ENCODE results near the gene STAT5A.

The STAT5A gene

GRCh38 chr17:42271006-42271778, 17.1 kb upstream of the STAT5A start:
- no peak for DNase-seq (ENCODE audit: low spot score)
- TF ChIP-seq CTCF (IDR thresholded peaks at IDR 0.05; ENCODE audit: extremely low read depth, missing control alignments), result no peak

- TF ChIP-seq CTCF (IDR thresholded peaks at IDR 0.05; ENCODE audit: extremely low read depth, missing control alignments), result no peak
- DNase-seq (ENCODE audit: low spot score), result no peak
These were observed 16.6 kb upstream of the STAT5A start for GRCh38 chr17:42271779-42272035.

- no peak for DNase-seq (ENCODE audit: low spot score)
- TF ChIP-seq CTCF (IDR thresholded peaks at IDR 0.05; ENCODE audit: extremely low read depth, missing control alignments), result no peak
These were observed 16.0 kb upstream of the STAT5A start for GRCh38 chr17:42272162-42272907.

- DNase-seq (ENCODE audit: low spot score), result no peak
- no peak for TF ChIP-seq CTCF (IDR thresholded peaks at IDR 0.05; ENCODE audit: extremely low read depth, missing control alignments)
These were observed 14.6 kb upstream of the STAT5A start for GRCh38 chr17:42273474-42274252.

- TF ChIP-seq CTCF (IDR thresholded peaks at IDR 0.05; ENCODE audit: extremely low read depth, missing control alignments), result no peak
- DNase-seq (ENCODE audit: low spot score), result no peak
These were observed 14.1 kb upstream of the STAT5A start for GRCh38 chr17:42274253-42274542.

GRCh38 chr17:42274812-42275526, 13.3 kb upstream of the STAT5A start:
- DNase-seq (ENCODE audit: low spot score), result peak; percentile 39
- TF ChIP-seq CTCF (IDR thresholded peaks at IDR 0.05; ENCODE audit: extremely low read depth, missing control alignments), result no peak

All from GM20000 (cell line).